ENCODE results near the gene LRRC74B. TPM values are rescaled to one million over a fixed set of nuclear protein-coding genes. Genes with fewer than 3 reads are reported as not detected.

The LRRC74B gene
- total and polyA plus RNA-seq, 9 donors = 0.02 to 3.0 (median 0.31) TPM; not detected in 3

DNA sequence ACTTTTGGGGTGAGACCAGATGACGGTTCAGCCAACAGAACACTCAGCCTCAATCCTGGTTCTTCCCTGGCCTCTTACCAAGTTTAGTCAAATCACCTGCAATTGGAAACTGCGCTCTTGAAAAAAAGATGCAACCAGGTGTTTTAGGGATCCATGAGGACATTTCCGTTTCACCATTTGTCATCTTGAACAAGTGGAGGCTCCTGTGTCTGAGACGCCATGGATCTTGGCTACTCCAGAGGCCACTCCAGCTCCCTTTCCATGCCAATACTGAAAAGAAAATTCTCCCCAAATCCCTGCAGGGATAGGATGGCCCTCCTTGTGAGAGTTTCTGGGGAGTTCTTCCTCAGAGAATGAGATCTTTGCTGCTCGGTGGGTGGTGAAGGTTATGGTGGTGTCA lies 27.7 kb downstream of the LRRC74B start:
- no peaks in the 10 kb centered on the region for H3K9me3 ChIP-seq
- H3K4me1 ChIP-seq (ENCODE audit: insufficient read depth) = no peaks in the 10 kb centered on the region
- no peak overlapping the region for H3K4me3 ChIP-seq
- intact Hi-C loops (cut with DNase I) = no loop called here
- H3K36me3 ChIP-seq = no peaks in the 10 kb centered on the region
- no peaks in the 10 kb centered on the region for H3K27me3 ChIP-seq
- no peak overlapping the region for H3K27ac ChIP-seq
- TF ChIP-seq, protein P1, sequence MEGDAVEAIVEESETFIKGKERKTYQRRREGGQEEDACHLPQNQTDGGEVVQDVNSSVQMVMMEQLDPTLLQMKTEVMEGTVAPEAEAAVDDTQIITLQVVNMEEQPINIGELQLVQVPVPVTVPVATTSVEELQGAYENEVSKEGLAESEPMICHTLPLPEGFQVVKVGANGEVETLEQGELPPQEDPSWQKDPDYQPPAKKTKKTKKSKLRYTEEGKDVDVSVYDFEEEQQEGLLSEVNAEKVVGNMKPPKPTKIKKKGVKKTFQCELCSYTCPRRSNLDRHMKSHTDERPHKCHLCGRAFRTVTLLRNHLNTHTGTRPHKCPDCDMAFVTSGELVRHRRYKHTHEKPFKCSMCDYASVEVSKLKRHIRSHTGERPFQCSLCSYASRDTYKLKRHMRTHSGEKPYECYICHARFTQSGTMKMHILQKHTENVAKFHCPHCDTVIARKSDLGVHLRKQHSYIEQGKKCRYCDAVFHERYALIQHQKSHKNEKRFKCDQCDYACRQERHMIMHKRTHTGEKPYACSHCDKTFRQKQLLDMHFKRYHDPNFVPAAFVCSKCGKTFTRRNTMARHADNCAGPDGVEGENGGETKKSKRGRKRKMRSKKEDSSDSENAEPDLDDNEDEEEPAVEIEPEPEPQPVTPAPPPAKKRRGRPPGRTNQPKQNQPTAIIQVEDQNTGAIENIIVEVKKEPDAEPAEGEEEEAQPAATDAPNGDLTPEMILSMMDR (IDR thresholded peaks at IDR 0.05) = no peak
- 92 to 95% (median 93%) methylated on average over 5 of the region's 5 CpGs for WGBS, 3 donors
- no peak for DNase-seq

- 59 to 74% (median 62%) methylated on average over 7 of the region's 7 CpGs for WGBS, 3 donors
- H3K27ac ChIP-seq = no peak overlapping the region
- H3K36me3 ChIP-seq = no peaks in the 10 kb centered on the region
- TF ChIP-seq EP300 (IDR thresholded peaks at IDR 0.05) (no peak), POLR2A (IDR thresholded peaks at IDR 0.05) (no peak)
- TF ChIP-seq, protein P1 (IDR thresholded peaks at IDR 0.05) = no peak
- H3K4me3 ChIP-seq = no peak overlapping the region
- no peaks in the 10 kb centered on the region for H3K4me1 ChIP-seq (ENCODE audit: insufficient read depth)
- no peaks in the 10 kb centered on the region for H3K9me3 ChIP-seq
- no peaks in the 10 kb centered on the region for H3K27me3 ChIP-seq
- DNase-seq = no peak
- intact Hi-C loops (cut with DNase I) = no loop called here
These were observed 28.5 kb downstream of the LRRC74B start for GRCh38 chr22:21074102-21074715.

- no peak overlapping the region for H3K4me3 ChIP-seq
- DNase-seq = no peak
- TF ChIP-seq, protein P1 (IDR thresholded peaks at IDR 0.05) = no peak
- TF ChIP-seq EP300 (IDR thresholded peaks at IDR 0.05) (no peak), POLR2A (IDR thresholded peaks at IDR 0.05) (no peak)
- no peaks in the 10 kb centered on the region for H3K36me3 ChIP-seq
- no peak overlapping the region for H3K27ac ChIP-seq
- H3K4me1 ChIP-seq (ENCODE audit: insufficient read depth) = no peaks in the 10 kb centered on the region
- H3K27me3 ChIP-seq = no peaks in the 10 kb centered on the region
- 84 to 93% (median 86%) methylated on average over 14 of the region's 14 CpGs for WGBS, 3 donors
- intact Hi-C loops (cut with DNase I) = no loop called here
- no peaks in the 10 kb centered on the region for H3K9me3 ChIP-seq
These were observed 29.9 kb downstream of the LRRC74B start for GRCh38 chr22:21075516-21076138.

GRCh38 chr22:21076912-21077625 lies 31.3 kb downstream of the LRRC74B start:
- WGBS, 3 donors = 83 to 84% (median 83%) methylated on average over 21 of the region's 21 CpGs
- Histone ChIP-seq H3K27ac (no peak overlapping the region), H3K36me3 (no peaks in the 10 kb centered on the region), H3K4me3 (no peak overlapping the region), H3K27me3 (no peaks in the 10 kb centered on the region), H3K4me1 (ENCODE audit: insufficient read depth) (no peaks in the 10 kb centered on the region), H3K9me3 (no peaks in the 10 kb centered on the region)
- intact Hi-C loops (cut with DNase I) = no loop called here
- TF ChIP-seq EP300 (IDR thresholded peaks at IDR 0.05) (no peak), POLR2A (IDR thresholded peaks at IDR 0.05) (no peak)
- TF ChIP-seq, protein P1 (IDR thresholded peaks at IDR 0.05) = no peak
- no peak for DNase-seq
